ENCODE results near the gene RASSF6.

DNA sequence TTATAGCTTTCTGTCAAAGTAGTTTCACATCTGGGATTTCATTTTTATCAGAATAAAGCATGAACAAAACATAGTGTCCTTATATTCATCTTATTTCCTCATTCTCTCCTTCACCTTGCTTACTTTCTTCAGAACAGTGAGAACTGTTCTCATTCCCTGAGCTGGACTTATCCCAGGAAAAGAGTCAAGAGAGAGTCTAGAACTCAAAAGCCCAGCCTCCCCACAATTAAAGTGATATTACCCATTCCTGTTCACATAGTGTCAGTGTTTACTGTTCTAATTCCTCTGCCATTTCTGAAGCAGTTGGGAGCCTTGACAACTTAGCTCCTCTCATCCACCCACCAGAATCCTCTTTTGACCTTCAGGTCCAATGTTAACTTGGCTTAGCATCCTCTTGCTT lies 42.9 kb downstream of the RASSF6 start:
- TF ChIP-seq ARNT (IDR thresholded peaks at IDR 0.05) (no peak), L3MBTL2 (conservative IDR thresholded peaks at IDR 0.05) (no peak), SP1 (IDR thresholded peaks at IDR 0.05) (no peak), FOXK2 (IDR thresholded peaks at IDR 0.05) (no peak), FOXM1 (IDR thresholded peaks at IDR 0.05; ENCODE audit: borderline replicate concordance) (no peak), FOXA1 (IDR thresholded peaks at IDR 0.05) (no peak), TARDBP (IDR thresholded peaks at IDR 0.05) (no peak)
